ENCODE data around the gene RUFY1.
"Not testable (repeated sequence)": the region's sequence is repeated elsewhere in the genome, so short reads cannot be mapped to it uniquely, and the experiment has no call there.

DNA sequence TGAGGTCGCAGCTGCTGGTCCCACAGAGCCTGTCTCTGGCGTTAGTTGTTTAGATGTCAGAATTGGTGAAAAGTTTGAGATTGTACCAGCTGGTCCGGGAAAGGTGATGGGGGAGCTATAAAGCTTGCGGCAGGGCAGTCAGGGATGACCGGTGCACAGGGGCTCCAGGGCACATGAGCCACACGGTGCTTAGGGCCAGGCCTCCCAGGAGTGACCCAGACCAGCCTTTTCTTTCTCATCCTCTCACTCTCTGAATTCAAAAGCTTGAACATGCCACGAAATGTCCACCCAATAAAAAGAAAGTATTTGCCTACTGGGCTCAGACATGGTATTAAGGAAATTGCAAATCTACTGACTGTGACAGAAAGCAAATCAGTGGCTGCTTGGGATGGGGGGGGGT, 34.9 kb upstream of the RUFY1 start:
- TF ChIP-seq, protein P1, sequence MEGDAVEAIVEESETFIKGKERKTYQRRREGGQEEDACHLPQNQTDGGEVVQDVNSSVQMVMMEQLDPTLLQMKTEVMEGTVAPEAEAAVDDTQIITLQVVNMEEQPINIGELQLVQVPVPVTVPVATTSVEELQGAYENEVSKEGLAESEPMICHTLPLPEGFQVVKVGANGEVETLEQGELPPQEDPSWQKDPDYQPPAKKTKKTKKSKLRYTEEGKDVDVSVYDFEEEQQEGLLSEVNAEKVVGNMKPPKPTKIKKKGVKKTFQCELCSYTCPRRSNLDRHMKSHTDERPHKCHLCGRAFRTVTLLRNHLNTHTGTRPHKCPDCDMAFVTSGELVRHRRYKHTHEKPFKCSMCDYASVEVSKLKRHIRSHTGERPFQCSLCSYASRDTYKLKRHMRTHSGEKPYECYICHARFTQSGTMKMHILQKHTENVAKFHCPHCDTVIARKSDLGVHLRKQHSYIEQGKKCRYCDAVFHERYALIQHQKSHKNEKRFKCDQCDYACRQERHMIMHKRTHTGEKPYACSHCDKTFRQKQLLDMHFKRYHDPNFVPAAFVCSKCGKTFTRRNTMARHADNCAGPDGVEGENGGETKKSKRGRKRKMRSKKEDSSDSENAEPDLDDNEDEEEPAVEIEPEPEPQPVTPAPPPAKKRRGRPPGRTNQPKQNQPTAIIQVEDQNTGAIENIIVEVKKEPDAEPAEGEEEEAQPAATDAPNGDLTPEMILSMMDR (conservative IDR thresholded peaks at IDR 0.05; ENCODE audit: low read length): not testable (repeated sequence)
- not testable (repeated sequence) for TF ChIP-seq EZH2phosphoT487 (IDR thresholded peaks at IDR 0.05; ENCODE audit: borderline replicate concordance, low read depth, low read length)

All from OCI-LY7 (cell line).